Endothelial cell of umbilical vein (primary cell): ENCODE measurements around the gene HUS1. TPM values are rescaled to one million over a fixed set of nuclear protein-coding genes. Genes with fewer than 3 reads are reported as not detected.

Source experiments
- BruUV-seq: library from RNA; stranded (reverse); fragments of 400-500 nt; replicated peaks from 2 replicates; lab custom pipeline; 2021; lab: Mats Ljungman, UMichigan
- CTCF ChIA-PET: fragments of 300-600, 350-600 bp; sonication (Branson Sonifier 250); formaldehyde crosslinking; loops from one replicate; lab custom pipeline; 2021; ENCODE audit warnings: antibody characterized with exemption, inconsistent platforms; lab: Charles Lee
- POLR2A ChIA-PET: fragments of 300-600, 350-600 bp; sonication (Branson Sonifier 250); formaldehyde crosslinking; loops from one replicate; lab custom pipeline; 2021; ENCODE audit warnings: antibody characterized with exemption, inconsistent platforms; lab: Charles Lee
- DNase-seq: peaks from one replicate; pipeline ENCODE4 v3.0.0-alpha.2; 2011; ENCODE audit warnings: low read depth, low spot score
- FAIRE-seq: peaks from 2 replicates; lab custom pipeline; 2011; peaks lifted over from hg19 to GRCh38; lab: Jason Lieb, UNC
- H2AFZ ChIP-seq: 2 replicates; pipeline ENCODE4 v1.6.0; 2012; ENCODE audit warnings: low read depth, low read length, control low read depth, inconsistent platforms
- H3K27ac ChIP-seq: 2 replicates; pipeline ENCODE4 v1.5.1; 2011; ENCODE audit warnings: low read depth, mild to moderate bottlenecking, control low read depth, low read length, moderate library complexity; ENCODE audit not compliant: insufficient read depth
- H3K27me3 ChIP-seq, 2 experiments: 2 replicates each; pipeline versions ENCODE4 v1.6.0 to v1.6.1; 2011; ENCODE audit warnings: low read length in 2 of 2, mixed read lengths in 1 of 2; ENCODE audit not compliant: control insufficient read depth in 2 of 2, insufficient read depth in 2 of 2
- H3K36me3 ChIP-seq, 2 experiments: 2 replicates in 1 of 2; 3 replicates in 1 of 2; pipeline ENCODE4 v1.5.1; 2011; ENCODE audit warnings: low read length in 2 of 2, mild to moderate bottlenecking in 1 of 2, moderate library complexity in 1 of 2; ENCODE audit not compliant: control insufficient read depth in 2 of 2, insufficient read depth in 2 of 2; ENCODE audit errors: extremely low read depth in 1 of 2
- H3K4me1 ChIP-seq: 3 replicates; pipeline ENCODE4 v1.5.1; 2011; ENCODE audit warnings: mild to moderate bottlenecking, low read length; ENCODE audit not compliant: control insufficient read depth, insufficient read depth; ENCODE audit errors: extremely low read depth
- H3K4me2 ChIP-seq: 2 replicates; pipeline ENCODE4 v1.6.1; 2011; ENCODE audit warnings: low read length, control low read depth, mixed read lengths; ENCODE audit not compliant: insufficient read depth
- H3K4me3 ChIP-seq, 3 experiments: fragments of 200-600 bp in 1 of 3; sonication (generic), shearing (Covaris generic) in 1 of 3; replicated peaks in 1 of 3; 2 replicates each; pipeline ENCODE4 v1.5.1; 2011 to 2016; ENCODE audit warnings: control low read depth in 3 of 3, low read length in 3 of 3, mild to moderate bottlenecking in 2 of 3, inconsistent platforms in 1 of 3, low read depth in 1 of 3, moderate library complexity in 1 of 3; ENCODE audit not compliant: insufficient read depth in 1 of 3
- H3K79me2 ChIP-seq: 2 replicates; pipeline ENCODE4 v1.6.0; 2012; ENCODE audit warnings: low read length, inconsistent platforms; ENCODE audit not compliant: control insufficient read depth, insufficient read depth
- H3K9ac ChIP-seq: replicated peaks from 2 replicates; pipeline ENCODE3; 2011; ENCODE audit warnings: low read length, control low read depth; ENCODE audit not compliant: insufficient read depth; ENCODE audit errors: extremely low read depth
- H3K9me1 ChIP-seq: replicated peaks from 3 replicates; pipeline ENCODE4 v1.6.0; 2011; ENCODE audit warnings: mild to moderate bottlenecking, low read length; ENCODE audit not compliant: control insufficient read depth, insufficient read depth; ENCODE audit errors: extremely low read depth
- H3K9me3 ChIP-seq: replicated peaks from 2 replicates; pipeline ENCODE4 v1.5.1; 2012; ENCODE audit warnings: low read length, inconsistent platforms; ENCODE audit not compliant: control insufficient read depth, insufficient read depth
- H4K20me1 ChIP-seq: replicated peaks from 2 replicates; pipeline ENCODE3; 2011; ENCODE audit warnings: mild to moderate bottlenecking, low read length; ENCODE audit not compliant: control insufficient read depth, insufficient read depth; ENCODE audit errors: extremely low read depth
- EZH2 ChIP-seq: IDR thresholded peaks from 2 replicates; pipeline ENCODE4 v1.6.1; 2012; ENCODE audit warnings: borderline replicate concordance, low read depth, mild to moderate bottlenecking, moderate library complexity, low read length, inconsistent platforms; ENCODE audit not compliant: severe bottlenecking
- FOS ChIP-seq: IDR thresholded peaks from 2 replicates; pipeline ENCODE4 v1.6.1; 2011; ENCODE audit warnings: mild to moderate bottlenecking, low read length, moderate library complexity, borderline replicate concordance; ENCODE audit not compliant: insufficient read depth
- GATA2 ChIP-seq: IDR thresholded peaks from 2 replicates; pipeline ENCODE4 v1.7.0; 2011; ENCODE audit warnings: low read depth, mild to moderate bottlenecking, moderate library complexity, mixed read lengths, low read length; ENCODE audit not compliant: insufficient read length, insufficient read depth
- JUN ChIP-seq: IDR thresholded peaks from 2 replicates; pipeline ENCODE4 v1.6.1; 2011; ENCODE audit warnings: borderline replicate concordance, low read depth; ENCODE audit not compliant: insufficient read length, insufficient read depth
- MYC ChIP-seq: IDR thresholded peaks from one replicate; pipeline ENCODE4 v1.6.1; 2011; ENCODE audit warnings: mild to moderate bottlenecking, low read depth, low read length
- POLR2A ChIP-seq: IDR thresholded peaks from 2 replicates; pipeline ENCODE4 v1.6.1; 2012; ENCODE audit warnings: low read depth, mild to moderate bottlenecking, control low read depth, low read length
- POLR2AphosphoS5 ChIP-seq: IDR thresholded peaks from 2 replicates; pipeline ENCODE4 v1.6.1; 2012; ENCODE audit warnings: low read depth, mild to moderate bottlenecking, control low read depth, low read length, moderate library complexity; ENCODE audit not compliant: insufficient read depth
- dilution Hi-C: fragments of 300-500 bp; cut with MboI; formaldehyde crosslinking; loops from one replicate; pipeline ENCODE4 v1.15.0; 2019; ENCODE audit warnings: low sequenced_read_pairs; ENCODE audit not compliant: extremely low pct_ligation_motif_present
- intact Hi-C: fragments of 100-400 bp; cut with micrococcal nuclease; formaldehyde crosslinking; loops from one replicate; pipeline ENCODE4 v1.10.0; 2022
- polyA plus RNA-seq, 4 experiments: library from polyadenylated mRNA; depleted of rRNA in 3 of 4; stranded (reverse) in 3 of 4; unstranded in 1 of 4; fragments of >200 nt; gene quantifications; 2 replicates each; pipeline versions ENCODE4 v1.2.1 to v1.2.3, GENCODE V29; 2011 to 2012; ENCODE audit warnings: missing spikeins in 1 of 4
- total RNA-seq: library from RNA; stranded (reverse); gene quantifications from 2 replicates; pipeline ENCODE4 v1.2.3, GENCODE V29; 2021
- TF ChIP-seq, protein P1 (sequence below): IDR thresholded peaks from 2 replicates; pipeline ENCODE4 v1.6.1; 2011; ENCODE audit not compliant: insufficient read depth, insufficient read length
- TF ChIP-seq, protein P2 (sequence below), 2 donors: IDR thresholded peaks; 1 replicate in 1 of 2; 2 replicates in 1 of 2; pipeline ENCODE4 v1.5.1; 2011; ENCODE audit warnings: low read length in 2 of 2, mild to moderate bottlenecking in 2 of 2, moderate library complexity in 2 of 2, control low read depth in 1 of 2, inconsistent platforms in 1 of 2, low read depth in 1 of 2; ENCODE audit not compliant: insufficient read depth in 1 of 2; ENCODE audit errors: extremely low read depth in 1 of 2

Gene HUS1
- total and polyA plus RNA-seq, 2 donors (not counting 3 experiments of a cell fraction or from before 2014, with no cell fraction given), result 21.4 to 49.7 TPM

DNA sequence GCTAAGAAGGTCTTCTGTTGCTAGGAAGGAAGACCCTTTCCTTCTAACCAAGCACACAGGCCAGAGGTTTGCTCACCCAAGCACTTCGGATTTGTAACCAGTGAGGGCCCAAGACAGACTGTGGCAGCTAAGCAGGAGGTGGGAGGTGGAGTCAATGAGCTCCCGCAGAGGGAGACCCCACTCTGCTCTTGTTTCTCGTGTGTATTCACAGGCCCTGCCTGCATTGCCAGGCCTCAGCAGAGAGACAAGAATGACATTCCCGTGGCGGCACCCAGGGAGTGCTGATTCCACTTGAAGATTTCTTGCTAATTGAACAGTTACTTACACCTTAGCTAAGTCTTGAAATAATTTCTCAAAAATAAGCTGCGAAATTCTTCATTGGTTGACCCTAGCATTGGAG is 44.6 kb downstream of the HUS1 start:
- FAIRE-seq, result no peak
- intact Hi-C loops (no loop called here), dilution Hi-C loops (no loop called here)
- H3K79me2 ChIP-seq, result no peaks in the 10 kb centered on the region
- POLR2A ChIA-PET, result no interaction called here
- H3K4me1 ChIP-seq, result no peaks in the 10 kb centered on the region
- no peaks in the 10 kb centered on the region for H3K9me1 ChIP-seq
- H3K27ac ChIP-seq, result no peak overlapping the region
- DNase-seq, result no peak
- no peaks in the 10 kb centered on the region for H3K9me3 ChIP-seq
- CTCF ChIA-PET, result interaction anchor here (3.5 kb wide), 1 partner anchor 10 kb away, joined by 13 read pairs; no protein-coding TSS in a partner anchor
- no peak overlapping the region for H3K9ac ChIP-seq
- H2AFZ ChIP-seq, result no peak overlapping the region
- no peak overlapping the region for H3K4me2 ChIP-seq
- BruUV-seq, result no TSS peak
- H3K27me3 ChIP-seq, result no peaks in the 10 kb centered on the region
- no peaks in the 10 kb centered on the region for H3K36me3 ChIP-seq
- H4K20me1 ChIP-seq, result no peaks in the 10 kb centered on the region
- TF ChIP-seq, protein P1, sequence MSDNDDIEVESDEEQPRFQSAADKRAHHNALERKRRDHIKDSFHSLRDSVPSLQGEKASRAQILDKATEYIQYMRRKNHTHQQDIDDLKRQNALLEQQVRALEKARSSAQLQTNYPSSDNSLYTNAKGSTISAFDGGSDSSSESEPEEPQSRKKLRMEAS, result no peak
- TF ChIP-seq JUN (no peak), EZH2 (no peak), POLR2AphosphoS5 (no peak), POLR2A (no peak), GATA2 (no peak), FOS (no peak), MYC (no peak)
- TF ChIP-seq, protein P2, sequence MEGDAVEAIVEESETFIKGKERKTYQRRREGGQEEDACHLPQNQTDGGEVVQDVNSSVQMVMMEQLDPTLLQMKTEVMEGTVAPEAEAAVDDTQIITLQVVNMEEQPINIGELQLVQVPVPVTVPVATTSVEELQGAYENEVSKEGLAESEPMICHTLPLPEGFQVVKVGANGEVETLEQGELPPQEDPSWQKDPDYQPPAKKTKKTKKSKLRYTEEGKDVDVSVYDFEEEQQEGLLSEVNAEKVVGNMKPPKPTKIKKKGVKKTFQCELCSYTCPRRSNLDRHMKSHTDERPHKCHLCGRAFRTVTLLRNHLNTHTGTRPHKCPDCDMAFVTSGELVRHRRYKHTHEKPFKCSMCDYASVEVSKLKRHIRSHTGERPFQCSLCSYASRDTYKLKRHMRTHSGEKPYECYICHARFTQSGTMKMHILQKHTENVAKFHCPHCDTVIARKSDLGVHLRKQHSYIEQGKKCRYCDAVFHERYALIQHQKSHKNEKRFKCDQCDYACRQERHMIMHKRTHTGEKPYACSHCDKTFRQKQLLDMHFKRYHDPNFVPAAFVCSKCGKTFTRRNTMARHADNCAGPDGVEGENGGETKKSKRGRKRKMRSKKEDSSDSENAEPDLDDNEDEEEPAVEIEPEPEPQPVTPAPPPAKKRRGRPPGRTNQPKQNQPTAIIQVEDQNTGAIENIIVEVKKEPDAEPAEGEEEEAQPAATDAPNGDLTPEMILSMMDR (IDR thresholded peaks at IDR 0.05; ENCODE audit: extremely low read depth in 1 of 2, insufficient read depth in 1 of 2, low read depth in 1 of 2, low read length in 2 of 2), result no peak
- no peak overlapping the region for H3K4me3 ChIP-seq
